ENCODE results near the gene BDKRB2.

DNA sequence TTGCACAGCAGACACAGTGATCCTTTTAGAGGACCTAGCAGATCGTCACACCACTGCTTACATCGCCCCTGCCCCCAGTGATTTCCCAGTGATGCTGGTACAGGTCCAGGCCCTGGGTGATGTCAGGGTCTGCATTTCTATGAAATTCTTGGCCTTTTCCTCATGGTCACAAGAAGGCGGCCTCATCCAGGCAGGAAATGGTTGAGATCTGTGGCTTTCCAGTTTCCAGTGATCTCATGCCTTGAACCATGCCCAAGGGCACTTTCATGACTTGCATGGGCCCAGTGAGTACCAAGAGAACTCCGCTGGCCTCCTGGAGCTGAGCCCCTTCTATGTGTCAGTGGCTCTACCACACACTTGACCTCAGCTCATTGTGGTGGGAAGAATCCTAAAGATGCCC, 41.9 kb upstream of the BDKRB2 start:
- TF ChIP-seq, protein P1, sequence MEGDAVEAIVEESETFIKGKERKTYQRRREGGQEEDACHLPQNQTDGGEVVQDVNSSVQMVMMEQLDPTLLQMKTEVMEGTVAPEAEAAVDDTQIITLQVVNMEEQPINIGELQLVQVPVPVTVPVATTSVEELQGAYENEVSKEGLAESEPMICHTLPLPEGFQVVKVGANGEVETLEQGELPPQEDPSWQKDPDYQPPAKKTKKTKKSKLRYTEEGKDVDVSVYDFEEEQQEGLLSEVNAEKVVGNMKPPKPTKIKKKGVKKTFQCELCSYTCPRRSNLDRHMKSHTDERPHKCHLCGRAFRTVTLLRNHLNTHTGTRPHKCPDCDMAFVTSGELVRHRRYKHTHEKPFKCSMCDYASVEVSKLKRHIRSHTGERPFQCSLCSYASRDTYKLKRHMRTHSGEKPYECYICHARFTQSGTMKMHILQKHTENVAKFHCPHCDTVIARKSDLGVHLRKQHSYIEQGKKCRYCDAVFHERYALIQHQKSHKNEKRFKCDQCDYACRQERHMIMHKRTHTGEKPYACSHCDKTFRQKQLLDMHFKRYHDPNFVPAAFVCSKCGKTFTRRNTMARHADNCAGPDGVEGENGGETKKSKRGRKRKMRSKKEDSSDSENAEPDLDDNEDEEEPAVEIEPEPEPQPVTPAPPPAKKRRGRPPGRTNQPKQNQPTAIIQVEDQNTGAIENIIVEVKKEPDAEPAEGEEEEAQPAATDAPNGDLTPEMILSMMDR (IDR thresholded peaks at IDR 0.05), result no peak
- no peak for TF ChIP-seq ZFX (IDR thresholded peaks at IDR 0.05; ENCODE audit: borderline replicate concordance)
